PFSK-1 (cell line): Measurements from ENCODE around the gene PRRC1.

Experiments used
- FOXP2 ChIP-seq: optimal IDR thresholded peaks from 2 replicates; pipeline ENCODE3; 2011; ENCODE audit warnings: borderline replicate concordance, control low read depth, inconsistent platforms; ENCODE audit not compliant: insufficient read depth; ENCODE audit errors: extremely low read length, extremely low read depth
- POLR2AphosphoS5 ChIP-seq: IDR thresholded peaks from 2 replicates; pipeline ENCODE4 v1.6.1; 2012; ENCODE audit warnings: low read depth, mild to moderate bottlenecking, control low read depth, low read length, moderate library complexity
- SIN3A ChIP-seq: IDR thresholded peaks from 2 replicates; pipeline ENCODE4 v1.6.1; 2012; ENCODE audit warnings: mild to moderate bottlenecking, low read length, moderate library complexity, borderline replicate concordance; ENCODE audit not compliant: insufficient read depth
- TAF1 ChIP-seq: IDR thresholded peaks from 2 replicates; pipeline ENCODE4 v1.6.1; 2012; ENCODE audit warnings: low read length, control low read depth, borderline replicate concordance; ENCODE audit not compliant: insufficient read depth
- TF ChIP-seq, protein P1 (sequence below), 2 experiments: IDR thresholded peaks; 2 replicates each; pipeline versions ENCODE4 v1.6.1 to v1.8.0; 2011 to 2012; ENCODE audit warnings: low read depth in 2 of 2, low read length in 2 of 2, control low read depth in 1 of 2, inconsistent platforms in 1 of 2, mild to moderate bottlenecking in 1 of 2, moderate library complexity in 1 of 2; ENCODE audit not compliant: insufficient read depth in 1 of 2

DNA sequence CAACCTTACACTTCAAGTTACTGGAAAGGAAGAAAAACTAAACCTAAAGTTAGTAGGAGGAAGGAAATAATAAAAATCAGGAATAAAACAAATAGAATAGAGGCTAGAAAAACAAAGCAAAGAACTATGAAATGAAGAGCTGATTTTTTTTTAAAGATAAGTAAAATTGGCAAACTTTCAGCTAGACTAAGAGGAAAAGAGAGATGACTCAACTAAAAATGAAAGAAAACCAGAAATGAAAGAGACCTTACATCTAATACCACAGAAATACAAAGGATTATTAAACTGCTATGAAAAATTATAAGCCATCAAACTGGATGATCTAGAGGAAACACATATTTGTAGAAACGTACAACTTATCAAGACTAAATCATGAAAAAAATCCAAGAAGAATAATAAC, 60.0 kb downstream of the PRRC1 start:
- TF ChIP-seq TAF1 (no peak), POLR2AphosphoS5 (no peak), SIN3A (no peak), FOXP2 (no peak)
- TF ChIP-seq, protein P1, sequence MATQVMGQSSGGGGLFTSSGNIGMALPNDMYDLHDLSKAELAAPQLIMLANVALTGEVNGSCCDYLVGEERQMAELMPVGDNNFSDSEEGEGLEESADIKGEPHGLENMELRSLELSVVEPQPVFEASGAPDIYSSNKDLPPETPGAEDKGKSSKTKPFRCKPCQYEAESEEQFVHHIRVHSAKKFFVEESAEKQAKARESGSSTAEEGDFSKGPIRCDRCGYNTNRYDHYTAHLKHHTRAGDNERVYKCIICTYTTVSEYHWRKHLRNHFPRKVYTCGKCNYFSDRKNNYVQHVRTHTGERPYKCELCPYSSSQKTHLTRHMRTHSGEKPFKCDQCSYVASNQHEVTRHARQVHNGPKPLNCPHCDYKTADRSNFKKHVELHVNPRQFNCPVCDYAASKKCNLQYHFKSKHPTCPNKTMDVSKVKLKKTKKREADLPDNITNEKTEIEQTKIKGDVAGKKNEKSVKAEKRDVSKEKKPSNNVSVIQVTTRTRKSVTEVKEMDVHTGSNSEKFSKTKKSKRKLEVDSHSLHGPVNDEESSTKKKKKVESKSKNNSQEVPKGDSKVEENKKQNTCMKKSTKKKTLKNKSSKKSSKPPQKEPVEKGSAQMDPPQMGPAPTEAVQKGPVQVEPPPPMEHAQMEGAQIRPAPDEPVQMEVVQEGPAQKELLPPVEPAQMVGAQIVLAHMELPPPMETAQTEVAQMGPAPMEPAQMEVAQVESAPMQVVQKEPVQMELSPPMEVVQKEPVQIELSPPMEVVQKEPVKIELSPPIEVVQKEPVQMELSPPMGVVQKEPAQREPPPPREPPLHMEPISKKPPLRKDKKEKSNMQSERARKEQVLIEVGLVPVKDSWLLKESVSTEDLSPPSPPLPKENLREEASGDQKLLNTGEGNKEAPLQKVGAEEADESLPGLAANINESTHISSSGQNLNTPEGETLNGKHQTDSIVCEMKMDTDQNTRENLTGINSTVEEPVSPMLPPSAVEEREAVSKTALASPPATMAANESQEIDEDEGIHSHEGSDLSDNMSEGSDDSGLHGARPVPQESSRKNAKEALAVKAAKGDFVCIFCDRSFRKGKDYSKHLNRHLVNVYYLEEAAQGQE (IDR thresholded peaks at IDR 0.05; ENCODE audit: insufficient read depth in 1 of 2, low read depth in 2 of 2, low read length in 2 of 2), result no peak
